Activated T-helper 2 cell treated with anti-CD3 and anti-CD28 coated beads, Interferon-gamma antibody, Interleukin-2, Interleukin-4, amounts not matched to agents 10 μg/mL and 5 μg/mL and 100 μg/mL, durations not matched to agents 14 hours and 24 hours and 36 hours (primary cell): ENCODE measurements around the gene CSRP3. TPM values are rescaled to one million over a fixed set of nuclear protein-coding genes. Genes with fewer than 3 reads are reported as not detected.

Experiments
- DNase-seq: peaks from one replicate; pipeline ENCODE4 v3.0.0; 2021; ENCODE audit warnings: low spot score
- H3K27ac Mint-ChIP-seq: one replicate; pipeline ENCODE4 v1.8.0; 2021; ENCODE audit warnings: mixed read lengths
- H3K27me3 Mint-ChIP-seq: one replicate; pipeline ENCODE4 v1.8.0; 2021; ENCODE audit warnings: low read depth, mixed read lengths
- H3K36me3 Mint-ChIP-seq: one replicate; pipeline ENCODE4 v1.8.0; 2021; ENCODE audit warnings: low read depth, mixed read lengths
- H3K4me1 Mint-ChIP-seq: one replicate; pipeline ENCODE4 v1.8.0; 2021; ENCODE audit warnings: low read depth, mixed read lengths
- H3K4me3 Mint-ChIP-seq: one replicate; pipeline ENCODE4 v1.8.0; 2021; ENCODE audit warnings: low read depth, mild to moderate bottlenecking, moderate library complexity, mixed read lengths
- H3K9me3 Mint-ChIP-seq: one replicate; pipeline ENCODE4 v1.8.0; 2021; ENCODE audit warnings: mixed read lengths
- intact Hi-C: fragments of 100-400 bp; cut with micrococcal nuclease; formaldehyde crosslinking; loops from one replicate; pipeline ENCODE4 v1.15.1; 2023
- total RNA-seq: library from RNA; stranded (reverse); gene quantifications from 2 replicates; pipeline ENCODE4 v1.2.3, GENCODE V29; 2022

Gene CSRP3
- total RNA-seq, 1 donor from 2014 or later = not detected

DNA sequence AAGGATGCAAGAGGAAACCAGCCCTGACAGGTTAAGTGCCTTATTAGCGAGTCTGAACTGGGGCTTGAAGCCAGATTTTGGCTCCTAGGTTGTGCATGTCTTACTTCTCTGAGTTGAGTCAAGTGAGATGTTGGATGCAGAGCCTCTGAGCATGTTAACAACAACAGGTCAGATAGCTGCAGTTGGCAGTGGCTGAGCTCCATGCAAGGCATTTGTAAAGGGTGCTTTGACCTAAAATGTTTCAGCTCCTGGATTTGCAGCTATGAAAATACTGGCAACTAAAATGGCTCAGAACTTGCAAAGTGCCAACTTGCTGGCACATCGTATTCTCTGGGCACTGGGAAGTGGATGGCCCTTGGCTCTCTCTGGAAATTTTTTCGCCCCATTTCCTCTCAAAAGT lies 16.4 kb upstream of the CSRP3 start:
- DNase-seq = no peak
- H3K27me3 Mint-ChIP-seq = peaks cover 25% of the 10 kb centered on the region
- peaks cover 6% of the 10 kb centered on the region for H3K36me3 Mint-ChIP-seq
- H3K27ac Mint-ChIP-seq = no peak overlapping the region
- no peak overlapping the region for H3K4me3 Mint-ChIP-seq
- intact Hi-C loops = loop anchor here (5.0 kb wide), 1 partner anchor 36 kb away; no protein-coding TSS in a partner anchor
- H3K4me1 Mint-ChIP-seq = no peaks in the 10 kb centered on the region
- no peaks in the 10 kb centered on the region for H3K9me3 Mint-ChIP-seq

- Mint-ChIP-seq H3K9me3 (no peaks in the 10 kb centered on the region), H3K36me3 (no peaks in the 10 kb centered on the region), H3K4me1 (no peaks in the 10 kb centered on the region), H3K27ac (no peak overlapping the region), H3K4me3 (no peak overlapping the region), H3K27me3 (peaks cover 27% of the 10 kb centered on the region)
- intact Hi-C loops = loop anchor here (5.0 kb wide), 1 partner anchor 35 kb away; no protein-coding TSS in a partner anchor
- DNase-seq = no peak
Measured at GRCh38 chr11:19216709-19217374, 15.1 kb upstream of the CSRP3 start.

- Mint-ChIP-seq H3K4me1 (no peaks in the 10 kb centered on the region), H3K27me3 (peaks cover 27% of the 10 kb centered on the region), H3K4me3 (no peak overlapping the region), H3K27ac (no peak overlapping the region), H3K36me3 (no peaks in the 10 kb centered on the region), H3K9me3 (no peaks in the 10 kb centered on the region)
- no peak for DNase-seq
- intact Hi-C loops = loop anchor here (5.0 kb wide), 1 partner anchor 34 kb away; no protein-coding TSS in a partner anchor
Measured at GRCh38 chr11:19216021-19216420, 14.2 kb upstream of the CSRP3 start.

GRCh38 chr11:19209617-19210370 lies 8.0 kb upstream of the CSRP3 start:
- Mint-ChIP-seq H3K4me1 (no peaks in the 10 kb centered on the region), H3K9me3 (no peaks in the 10 kb centered on the region), H3K36me3 (no peaks in the 10 kb centered on the region), H3K4me3 (no peak overlapping the region), H3K27me3 (peaks cover 33% of the 10 kb centered on the region), H3K27ac (no peak overlapping the region)
- no peak for DNase-seq
- intact Hi-C loops = no loop called here

DNA sequence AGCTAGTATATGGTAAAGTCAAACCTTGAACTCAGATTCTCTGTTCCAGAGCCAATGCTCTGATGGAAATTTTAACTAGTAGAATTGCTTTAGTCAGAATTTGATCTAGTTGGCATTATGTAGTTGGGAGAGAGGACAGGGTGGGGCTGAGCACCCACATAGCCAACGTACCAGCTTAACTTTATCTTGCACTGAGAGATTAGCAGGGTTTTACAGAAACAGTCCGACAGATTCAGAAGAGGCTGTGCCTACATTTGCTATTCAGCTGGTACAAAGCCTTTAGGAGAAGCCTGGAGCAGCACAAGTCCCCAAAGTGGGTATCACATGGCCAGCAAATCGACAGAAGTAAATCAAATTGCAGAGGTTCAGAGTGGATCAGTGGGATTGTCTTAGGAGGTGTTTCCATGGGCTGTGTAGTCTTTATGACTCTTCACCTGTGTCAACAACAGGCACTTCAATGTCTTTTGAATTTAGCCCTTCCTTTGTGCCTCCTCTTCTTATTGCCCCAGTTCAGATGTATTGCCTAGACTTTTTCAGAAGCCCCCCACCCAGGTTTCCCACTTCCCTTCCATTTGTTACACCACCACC lies 7.3 kb upstream of the CSRP3 start:
- no peak for DNase-seq
- Mint-ChIP-seq H3K27me3 (peaks cover 29% of the 10 kb centered on the region), H3K4me1 (no peaks in the 10 kb centered on the region), H3K4me3 (no peak overlapping the region), H3K36me3 (no peaks in the 10 kb centered on the region), H3K27ac (no peak overlapping the region), H3K9me3 (no peaks in the 10 kb centered on the region)
- intact Hi-C loops = no loop called here

DNA sequence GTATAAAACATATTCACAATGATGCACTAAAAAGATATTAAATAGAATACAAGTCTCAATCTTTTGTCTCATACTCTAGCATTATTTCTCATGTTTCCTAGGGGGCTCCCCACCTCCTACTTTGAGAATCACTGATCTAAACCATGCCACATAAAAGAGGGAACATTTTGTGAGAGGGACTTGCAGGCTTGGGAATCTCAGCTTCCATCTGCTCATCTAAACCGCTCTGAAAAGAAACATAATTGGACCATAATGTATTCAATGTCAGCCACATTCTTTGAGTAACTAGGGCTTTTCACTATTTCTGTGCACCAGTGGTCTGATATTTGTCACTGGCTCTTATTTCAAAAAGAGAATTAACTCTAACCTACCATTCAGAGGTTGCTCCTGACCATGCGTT lies 6.4 kb upstream of the CSRP3 start:
- Mint-ChIP-seq H3K36me3 (no peaks in the 10 kb centered on the region), H3K27me3 (peaks cover 21% of the 10 kb centered on the region), H3K4me3 (no peak overlapping the region), H3K27ac (no peak overlapping the region), H3K9me3 (no peaks in the 10 kb centered on the region), H3K4me1 (no peaks in the 10 kb centered on the region)
- intact Hi-C loops = no loop called here
- DNase-seq = no peak

DNA sequence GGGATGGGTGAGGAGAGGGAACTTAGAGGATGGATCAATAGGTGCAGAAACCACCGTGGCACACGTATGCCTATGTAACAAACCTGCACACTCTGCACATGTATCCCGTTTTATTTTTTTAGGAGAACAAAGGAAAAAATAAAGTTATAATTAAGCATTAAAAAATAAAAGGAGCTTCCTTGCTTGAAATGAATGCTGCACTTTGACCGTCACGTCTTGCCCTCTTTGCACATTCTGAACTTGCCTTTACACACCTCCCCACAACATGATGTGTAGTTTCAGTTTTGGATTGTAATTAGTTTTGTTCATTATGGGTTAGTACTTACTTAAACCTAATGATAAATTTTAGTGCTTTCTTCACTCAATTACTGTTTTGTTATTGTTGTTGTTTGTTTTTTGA lies 3.1 kb upstream of the CSRP3 start:
- H3K4me1 Mint-ChIP-seq = no peaks in the 10 kb centered on the region
- H3K9me3 Mint-ChIP-seq = no peaks in the 10 kb centered on the region
- intact Hi-C loops = no loop called here

GRCh38 chr11:19200410-19201201 lies 1.2 kb downstream of the CSRP3 start:
- H3K4me3 Mint-ChIP-seq = no peak overlapping the region

More for the DNA sequence above, 3.1 kb upstream of the CSRP3 start:
- Mint-ChIP-seq H3K4me3 (no peak overlapping the region), H3K27me3 (peaks cover 26% of the 10 kb centered on the region), H3K36me3 (no peaks in the 10 kb centered on the region), H3K27ac (no peak overlapping the region)
- DNase-seq = no peak

GRCh38 chr11:19199771-19200170 lies 2.0 kb downstream of the CSRP3 start:
- Mint-ChIP-seq H3K4me3 (no peak overlapping the region), H3K4me1 (no peaks in the 10 kb centered on the region), H3K9me3 (no peaks in the 10 kb centered on the region), H3K27me3 (peaks cover 8% of the 10 kb centered on the region), H3K27ac (no peak overlapping the region), H3K36me3 (no peaks in the 10 kb centered on the region)
- DNase-seq = no peak
- intact Hi-C loops = no loop called here

More at GRCh38 chr11:19200410-19201201, 1.2 kb downstream of the CSRP3 start:
- Mint-ChIP-seq H3K27ac (no peak overlapping the region), H3K27me3 (peaks cover 8% of the 10 kb centered on the region), H3K36me3 (no peaks in the 10 kb centered on the region), H3K4me1 (no peaks in the 10 kb centered on the region), H3K9me3 (no peaks in the 10 kb centered on the region)
- no peak for DNase-seq
- intact Hi-C loops = no loop called here

DNA sequence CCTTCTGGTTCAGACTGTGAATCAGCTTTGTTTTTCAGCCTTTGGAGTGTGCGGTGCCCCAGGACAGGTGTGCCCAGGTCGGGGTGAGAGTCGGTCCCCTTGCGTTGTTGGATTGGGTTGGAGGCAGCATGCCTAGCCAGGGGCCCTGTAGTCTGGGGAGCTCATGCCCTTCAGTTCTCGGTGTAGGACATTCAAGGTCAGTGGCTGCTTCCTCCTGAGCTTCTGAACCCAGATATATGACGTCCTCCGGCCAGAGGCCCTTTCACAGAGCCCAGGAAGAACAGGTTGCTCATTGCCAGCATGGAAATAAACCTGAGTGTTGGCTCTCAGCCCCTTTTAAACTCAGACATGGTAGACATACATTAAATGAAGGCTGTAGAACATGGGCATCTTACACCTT lies 2.7 kb downstream of the CSRP3 start:
- Mint-ChIP-seq H3K27ac (no peak overlapping the region), H3K36me3 (no peaks in the 10 kb centered on the region), H3K4me3 (no peak overlapping the region), H3K9me3 (no peaks in the 10 kb centered on the region), H3K27me3 (peaks cover 8% of the 10 kb centered on the region), H3K4me1 (no peaks in the 10 kb centered on the region)
- DNase-seq = no peak
- intact Hi-C loops = no loop called here

DNA sequence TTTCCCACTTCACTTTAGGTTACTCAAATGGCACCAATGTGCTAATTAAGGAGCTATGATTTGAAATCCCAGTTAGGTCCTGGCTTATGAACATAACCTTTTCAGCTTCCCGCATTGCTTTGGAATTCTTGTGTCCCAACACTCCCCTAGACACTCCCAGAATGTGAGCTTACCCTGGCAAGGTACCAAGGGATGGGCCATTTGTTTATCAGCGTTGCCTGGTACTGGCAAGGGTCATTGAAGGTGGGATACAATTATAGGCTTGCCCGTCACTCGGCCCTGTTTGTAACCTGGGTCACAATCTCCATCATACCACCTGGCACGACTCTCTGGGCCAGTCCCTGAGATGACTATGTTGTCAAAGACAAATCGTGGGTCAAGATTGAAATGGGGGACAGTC lies 5.4 kb downstream of the CSRP3 start:
- intact Hi-C loops = no loop called here
- no peak for DNase-seq
- no peak overlapping the region for H3K27ac Mint-ChIP-seq
- H3K9me3 Mint-ChIP-seq = no peaks in the 10 kb centered on the region
- no peaks in the 10 kb centered on the region for H3K36me3 Mint-ChIP-seq
- no peak overlapping the region for H3K4me3 Mint-ChIP-seq
- H3K4me1 Mint-ChIP-seq = no peaks in the 10 kb centered on the region
- H3K27me3 Mint-ChIP-seq = peaks cover 8% of the 10 kb centered on the region

- Mint-ChIP-seq H3K27me3 (no peaks in the 10 kb centered on the region), H3K27ac (no peak overlapping the region), H3K4me3 (no peak overlapping the region), H3K36me3 (no peaks in the 10 kb centered on the region), H3K4me1 (no peaks in the 10 kb centered on the region), H3K9me3 (no peaks in the 10 kb centered on the region)
- DNase-seq = no peak
- intact Hi-C loops = no loop called here
Measured at GRCh38 chr11:19194620-19195308, 7.0 kb downstream of the CSRP3 start.
